Smooth muscle cell (in vitro differentiated cells): ENCODE measurements around the gene KAT8. TPM values are rescaled to one million over a fixed set of nuclear protein-coding genes. Genes with fewer than 3 reads are reported as not detected.

Experiments used
- DNase-seq: peaks from one replicate; lab custom pipeline; 2025; ENCODE audit not compliant: unreplicated experiment; lab: John Stamatoyannopoulos, UW
- H2AFZ ChIP-seq: fragments of 200-600 bp; sonication (generic); 2 replicates; pipeline ENCODE4 v1.6.0; 2016; ENCODE audit warnings: antibody characterized with exemption, low read depth, mild to moderate bottlenecking
- H3F3A ChIP-seq: fragments of 200-600 bp; sonication (generic); 2 replicates; pipeline ENCODE4 v1.6.0; 2017; ENCODE audit warnings: antibody characterized with exemption, low read depth
- H3K27ac ChIP-seq: fragments of 200-600 bp; sonication (generic); 2 replicates; pipeline ENCODE4 v1.5.1; 2016; ENCODE audit warnings: low read depth, mild to moderate bottlenecking
- H3K27me3 ChIP-seq: fragments of 200-600 bp; sonication (generic); 2 replicates; pipeline ENCODE4 v1.6.1; 2016; ENCODE audit warnings: low read depth, mild to moderate bottlenecking
- H3K36me3 ChIP-seq: fragments of 200-600 bp; sonication (generic); 2 replicates; pipeline ENCODE4 v1.5.1; 2016; ENCODE audit warnings: low read depth
- H3K4me1 ChIP-seq: fragments of 200-600 bp; sonication (generic); 2 replicates; pipeline ENCODE4 v1.5.1; 2016; ENCODE audit warnings: low read depth
- H3K4me2 ChIP-seq: fragments of 200-600 bp; sonication (generic); 2 replicates; pipeline ENCODE4 v1.6.0; 2016; ENCODE audit warnings: mild to moderate bottlenecking
- H3K4me3 ChIP-seq: fragments of 200-600 bp; sonication (generic); 2 replicates; pipeline ENCODE4 v1.5.1; 2016; ENCODE audit warnings: mild to moderate bottlenecking
- H3K79me2 ChIP-seq: fragments of 200-600 bp; sonication (generic); 2 replicates; pipeline ENCODE4 v1.6.0; 2016; ENCODE audit warnings: low read depth, mild to moderate bottlenecking
- H3K9ac ChIP-seq: fragments of 200-600 bp; sonication (generic); 2 replicates; pipeline ENCODE4 v1.6.0; 2016; ENCODE audit warnings: low read depth
- H3K9me3 ChIP-seq: fragments of 200-600 bp; sonication (generic); replicated peaks from 2 replicates; pipeline ENCODE4 v1.5.1; 2016; ENCODE audit warnings: low read depth
- H4K20me1 ChIP-seq: fragments of 200-600 bp; sonication (generic); 2 replicates; pipeline ENCODE4 v1.6.0; 2016; ENCODE audit warnings: low read depth
- WGBS: methylation state at CpG from one replicate; pipeline ENCODE4 v1.1.7; 2016; ENCODE audit warnings: low lambda C conversion rate; 5-methylcytosine and 5-hydroxymethylcytosine counted together
- polyA plus RNA-seq: library from polyadenylated mRNA; unstranded; fragments of >200 nt; fragmentation: Nextera tagmentation; extraction: Ambion mirVana; gene quantifications from 2 replicates; pipeline ENCODE4 v1.2.1, GENCODE V29; 2016
- total RNA-seq: library from RNA; depleted of rRNA; stranded (reverse); fragments of >200 nt; gene quantifications from 2 replicates; pipeline ENCODE4 v1.2.3, GENCODE V29; 2014
- TF ChIP-seq, protein P1 (sequence below): fragments of 200-600 bp; sonication (generic); IDR thresholded peaks from 2 replicates; pipeline ENCODE4 v1.5.1; 2017; ENCODE audit warnings: borderline replicate concordance, mild to moderate bottlenecking, antibody characterized with exemption; ENCODE audit not compliant: insufficient read depth, poor library complexity, severe bottlenecking

KAT8 gene
- total and polyA plus RNA-seq, 2 experiments from 2014 or later = 29.1 to 32.9 TPM

DNA sequence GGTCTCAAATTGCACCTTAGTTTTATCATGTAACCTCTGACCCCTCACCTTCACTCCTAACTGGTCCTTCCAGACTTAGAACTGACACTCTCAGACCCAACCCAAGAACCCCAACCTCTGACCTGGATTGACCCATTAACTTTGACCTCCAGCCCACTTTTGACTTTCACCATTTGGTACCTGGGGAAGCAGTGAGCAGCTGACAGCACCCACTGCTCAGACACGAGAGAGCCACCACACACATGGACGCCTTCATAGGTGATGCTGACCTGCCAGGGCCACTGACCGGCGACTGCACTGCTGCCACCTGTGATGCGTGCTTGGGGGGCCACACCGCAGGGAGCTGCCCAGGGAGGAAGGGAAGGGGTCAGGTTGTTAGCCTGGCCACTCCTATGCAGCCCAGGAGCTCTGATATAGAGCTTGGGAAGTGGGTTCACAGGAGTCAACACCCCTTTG, 15.6 kb downstream of the KAT8 start:
- 94% methylated on average over 6 of the region's 6 CpGs for WGBS
- Histone ChIP-seq H3F3A (no peaks in the 10 kb centered on the region), H3K4me1 (peaks cover 8% of the 10 kb centered on the region), H3K36me3 (no peaks in the 10 kb centered on the region), H3K9me3 (no peaks in the 10 kb centered on the region), H4K20me1 (peaks cover 5% of the 10 kb centered on the region), H2AFZ (no peak overlapping the region), H3K79me2 (no peaks in the 10 kb centered on the region), H3K9ac (no peak overlapping the region), H3K4me3 (no peak overlapping the region), H3K27ac (no peak overlapping the region), H3K27me3 (no peaks in the 10 kb centered on the region), H3K4me2 (no peak overlapping the region)
- DNase-seq = no peak
- TF ChIP-seq, protein P1, sequence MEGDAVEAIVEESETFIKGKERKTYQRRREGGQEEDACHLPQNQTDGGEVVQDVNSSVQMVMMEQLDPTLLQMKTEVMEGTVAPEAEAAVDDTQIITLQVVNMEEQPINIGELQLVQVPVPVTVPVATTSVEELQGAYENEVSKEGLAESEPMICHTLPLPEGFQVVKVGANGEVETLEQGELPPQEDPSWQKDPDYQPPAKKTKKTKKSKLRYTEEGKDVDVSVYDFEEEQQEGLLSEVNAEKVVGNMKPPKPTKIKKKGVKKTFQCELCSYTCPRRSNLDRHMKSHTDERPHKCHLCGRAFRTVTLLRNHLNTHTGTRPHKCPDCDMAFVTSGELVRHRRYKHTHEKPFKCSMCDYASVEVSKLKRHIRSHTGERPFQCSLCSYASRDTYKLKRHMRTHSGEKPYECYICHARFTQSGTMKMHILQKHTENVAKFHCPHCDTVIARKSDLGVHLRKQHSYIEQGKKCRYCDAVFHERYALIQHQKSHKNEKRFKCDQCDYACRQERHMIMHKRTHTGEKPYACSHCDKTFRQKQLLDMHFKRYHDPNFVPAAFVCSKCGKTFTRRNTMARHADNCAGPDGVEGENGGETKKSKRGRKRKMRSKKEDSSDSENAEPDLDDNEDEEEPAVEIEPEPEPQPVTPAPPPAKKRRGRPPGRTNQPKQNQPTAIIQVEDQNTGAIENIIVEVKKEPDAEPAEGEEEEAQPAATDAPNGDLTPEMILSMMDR = no peak

DNA sequence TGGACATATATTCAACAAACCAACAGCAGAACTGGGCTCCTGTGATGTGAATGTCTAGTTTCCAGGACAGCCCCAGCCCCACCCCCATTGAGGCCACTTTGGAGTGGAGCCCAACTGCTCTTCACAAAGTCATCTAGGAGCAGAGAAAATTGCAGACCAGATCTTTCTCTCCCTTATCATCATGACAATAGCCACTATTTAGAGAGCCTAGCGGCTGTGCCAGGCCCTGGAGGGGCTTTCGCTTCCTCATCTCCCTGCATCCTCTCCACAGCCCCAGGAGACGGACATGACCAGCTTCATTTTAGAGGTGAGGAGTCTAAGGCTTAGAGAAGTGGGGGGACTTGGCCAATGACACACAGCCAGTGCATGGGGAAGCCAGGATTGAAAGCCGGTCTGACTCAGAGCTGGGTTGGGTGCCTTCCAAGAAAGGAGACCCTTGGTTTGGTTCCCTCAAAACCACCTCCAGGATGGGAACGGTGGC, 16.7 kb downstream of the KAT8 start:
- H3K27ac ChIP-seq = no peak overlapping the region
- WGBS = 34% methylated on average over 5 of the region's 5 CpGs
- H3K36me3 ChIP-seq = no peaks in the 10 kb centered on the region
- H3K9ac ChIP-seq = no peak overlapping the region
- peak overlapping the region; percentile 49 for H3K4me3 ChIP-seq
- no peak overlapping the region for H2AFZ ChIP-seq
- no peaks in the 10 kb centered on the region for H3K27me3 ChIP-seq
- H3F3A ChIP-seq = no peaks in the 10 kb centered on the region
- peaks cover 5% of the 10 kb centered on the region for H4K20me1 ChIP-seq
- peaks cover 11% of the 10 kb centered on the region for H3K4me1 ChIP-seq
- TF ChIP-seq, protein P1 = no peak
- no peak for DNase-seq
- H3K9me3 ChIP-seq = no peaks in the 10 kb centered on the region
- peak overlapping the region; percentile 80 for H3K4me2 ChIP-seq
- H3K79me2 ChIP-seq = no peaks in the 10 kb centered on the region

DNA sequence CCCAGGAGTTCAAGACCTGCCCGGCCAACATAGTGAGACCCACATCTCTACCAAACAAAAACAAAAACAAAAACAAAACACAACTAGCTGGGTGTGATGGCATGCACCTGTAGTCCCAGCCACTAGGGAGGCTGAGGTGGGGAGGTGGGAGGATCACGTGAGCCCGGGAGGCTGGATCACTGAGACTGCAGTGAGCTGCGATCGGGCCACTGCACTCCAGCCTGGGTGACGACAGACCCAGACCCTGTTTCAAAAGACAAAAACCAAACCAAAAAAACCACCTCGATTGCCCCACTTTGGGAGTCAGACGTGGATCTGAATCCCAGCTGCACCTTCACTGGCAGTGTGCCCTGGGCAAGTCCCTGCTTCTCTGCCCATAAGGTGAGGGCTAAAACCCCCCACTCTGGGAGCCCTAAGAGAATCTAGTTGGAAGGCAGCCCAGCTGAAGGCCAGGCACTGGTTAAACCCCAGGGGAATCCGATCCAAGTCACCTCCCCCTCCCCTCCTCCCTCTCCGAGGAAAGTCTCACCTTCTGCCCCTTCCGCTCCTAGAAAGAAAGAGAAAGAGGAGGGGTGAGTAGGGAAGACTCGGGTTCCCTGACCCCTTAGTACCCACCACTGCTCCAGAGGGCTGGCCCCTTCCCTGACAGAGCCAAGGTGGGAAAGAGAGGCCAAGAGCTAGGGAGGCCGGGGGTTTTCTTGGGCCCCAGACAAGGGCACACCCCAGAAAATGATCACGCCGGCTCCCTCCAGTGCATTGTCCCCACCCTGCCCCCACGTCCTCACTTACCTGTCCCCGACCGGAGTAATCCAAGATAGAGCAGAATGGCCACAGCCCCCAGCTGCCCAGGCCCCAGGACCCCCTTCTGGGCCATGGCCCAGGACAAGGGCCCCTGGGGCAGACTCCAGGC, 17.4 kb downstream of the KAT8 start:
- H3F3A ChIP-seq = no peaks in the 10 kb centered on the region
- H3K36me3 ChIP-seq = no peaks in the 10 kb centered on the region
- peak overlapping the region; percentile 80 for H3K4me2 ChIP-seq
- peak overlapping the region; percentile 49 for H3K4me3 ChIP-seq
- peaks cover 11% of the 10 kb centered on the region for H3K4me1 ChIP-seq
- TF ChIP-seq, protein P1 = no peak
- no peak for DNase-seq
- H4K20me1 ChIP-seq = peaks cover 5% of the 10 kb centered on the region
- H3K27me3 ChIP-seq = no peaks in the 10 kb centered on the region
- no peak overlapping the region for H2AFZ ChIP-seq
- no peaks in the 10 kb centered on the region for H3K9me3 ChIP-seq
- no peaks in the 10 kb centered on the region for H3K79me2 ChIP-seq
- peak overlapping the region; percentile 58 for H3K9ac ChIP-seq
- 17% methylated on average over 18 of the region's 18 CpGs for WGBS
- H3K27ac ChIP-seq = peak overlapping the region; percentile 56
